ENCODE measurements around the gene JMJD1C.

Gene JMJD1C

GRCh38 chr10:63132651-63133055 lies 333.1 kb downstream of the JMJD1C start:
- H3K4me3 ChIP-seq (ENCODE audit: low read depth, low read length), result peak overlapping the region; percentile 54
- no peaks in the 10 kb centered on the region for H3K4me1 ChIP-seq
- TF ChIP-seq CTCF (IDR thresholded peaks at IDR 0.05; ENCODE audit: low read depth, low read length), result 0 out of 2 replicates have a peak, but pooled peaks have one; percentile 13
- no peaks in the 10 kb centered on the region for H3K36me3 ChIP-seq
- no peak for DNase-seq
- H3K27me3 ChIP-seq, result no peaks in the 10 kb centered on the region
- no peaks in the 10 kb centered on the region for H3K9me3 ChIP-seq

GRCh38 chr10:63129888-63130287 lies 335.9 kb downstream of the JMJD1C start:
- H3K9me3 ChIP-seq, result no peaks in the 10 kb centered on the region
- H3K4me3 ChIP-seq (ENCODE audit: low read depth, low read length), result no peak overlapping the region
- DNase-seq, result no peak
- H3K36me3 ChIP-seq, result no peaks in the 10 kb centered on the region
- no peaks in the 10 kb centered on the region for H3K27me3 ChIP-seq
- no peaks in the 10 kb centered on the region for H3K4me1 ChIP-seq
- no peak for TF ChIP-seq CTCF (IDR thresholded peaks at IDR 0.05; ENCODE audit: low read depth, low read length)

GRCh38 chr10:63128443-63128842 lies 337.3 kb downstream of the JMJD1C start:
- no peaks in the 10 kb centered on the region for H3K27me3 ChIP-seq
- DNase-seq, result no peak
- no peaks in the 10 kb centered on the region for H3K9me3 ChIP-seq
- no peaks in the 10 kb centered on the region for H3K4me1 ChIP-seq
- no peak for TF ChIP-seq CTCF (IDR thresholded peaks at IDR 0.05; ENCODE audit: low read depth, low read length)
- no peak overlapping the region for H3K4me3 ChIP-seq (ENCODE audit: low read depth, low read length)
- H3K36me3 ChIP-seq, result no peaks in the 10 kb centered on the region

- Histone ChIP-seq H3K36me3 (no peaks in the 10 kb centered on the region), H3K27me3 (no peaks in the 10 kb centered on the region), H3K4me3 (ENCODE audit: low read depth, low read length) (no peak overlapping the region), H3K9me3 (no peaks in the 10 kb centered on the region), H3K4me1 (no peaks in the 10 kb centered on the region)
- no peak for DNase-seq
- no peak for TF ChIP-seq CTCF (IDR thresholded peaks at IDR 0.05; ENCODE audit: low read depth, low read length)
These were observed 340.3 kb downstream of the JMJD1C start for GRCh38 chr10:63125459-63125858.

GRCh38 chr10:63123727-63124362 lies 341.9 kb downstream of the JMJD1C start:
- Histone ChIP-seq H3K4me1 (no peaks in the 10 kb centered on the region), H3K27me3 (no peaks in the 10 kb centered on the region), H3K4me3 (ENCODE audit: low read depth, low read length) (no peak overlapping the region), H3K9me3 (no peaks in the 10 kb centered on the region), H3K36me3 (no peaks in the 10 kb centered on the region)
- no peak for TF ChIP-seq CTCF (IDR thresholded peaks at IDR 0.05; ENCODE audit: low read depth, low read length)
- DNase-seq, result no peak

- no peaks in the 10 kb centered on the region for H3K4me1 ChIP-seq
- no peaks in the 10 kb centered on the region for H3K27me3 ChIP-seq
- TF ChIP-seq CTCF (IDR thresholded peaks at IDR 0.05; ENCODE audit: low read depth, low read length), result no peak
- no peaks in the 10 kb centered on the region for H3K36me3 ChIP-seq
- no peaks in the 10 kb centered on the region for H3K9me3 ChIP-seq
- no peak overlapping the region for H3K4me3 ChIP-seq (ENCODE audit: low read depth, low read length)
- DNase-seq, result no peak
These were observed 345.2 kb downstream of the JMJD1C start for GRCh38 chr10:63120554-63120953.
